Naive thymus-derived CD4-positive, alpha-beta T cell (primary cell): Measurements from ENCODE around the gene FLII. TPM values are rescaled to one million over a fixed set of nuclear protein-coding genes. Genes with fewer than 3 reads are reported as not detected.

Source experiments
- ATAC-seq: fragments of 150-1000 bp; cut with Tn5 transposase; 2 replicates; pipeline ENCODE4 v1.10.0; 2021; ENCODE audit warnings: mild to moderate bottlenecking, moderate library complexity
- CTCF ChIA-PET: fragments of 350-600 bp; sonication (Branson Sonifier 250); formaldehyde crosslinking; loops from one replicate; lab custom pipeline; 2021; ENCODE audit warnings: antibody characterized with exemption; lab: Charles Lee
- POLR2A ChIA-PET: fragments of 350-600 bp; sonication (Branson Sonifier 250); formaldehyde crosslinking; loops from one replicate; lab custom pipeline; 2021; ENCODE audit warnings: antibody characterized with exemption, inconsistent platforms; lab: Charles Lee
- DNase-seq, 9 donors: peaks; one replicate each; pipeline versions ENCODE4 v3.0.0 to v3.0.0-alpha.2; 2020 to 2022; ENCODE audit warnings: mixed read lengths in 1 of 9
- H3K27ac ChIP-seq: one replicate; pipeline ENCODE4 v1.7.0; 2013; ENCODE audit warnings: mild to moderate bottlenecking, low read depth, low read length, moderate library complexity
- H3K27me3 ChIP-seq, 2 donors: one replicate each; pipeline ENCODE4 v1.7.0; 2013; ENCODE audit warnings: low read length in 2 of 2, mild to moderate bottlenecking in 2 of 2, moderate library complexity in 2 of 2; ENCODE audit not compliant: control insufficient read depth in 2 of 2, insufficient read depth in 2 of 2
- H3K36me3 ChIP-seq, 3 experiments: 1 replicate in 2 of 3; 2 replicates in 1 of 3; pipeline ENCODE4 v1.7.0; 2013; ENCODE audit warnings: low read length in 3 of 3, mild to moderate bottlenecking in 3 of 3, moderate library complexity in 1 of 3; ENCODE audit not compliant: insufficient read depth in 3 of 3, control insufficient read depth in 2 of 3
- H3K4me1 ChIP-seq, 2 donors: one replicate each; pipeline ENCODE4 v1.7.0; 2013; ENCODE audit warnings: low read length in 2 of 2, mild to moderate bottlenecking in 2 of 2, moderate library complexity in 1 of 2; ENCODE audit not compliant: control insufficient read depth in 2 of 2, insufficient read depth in 2 of 2
- H3K4me3 ChIP-seq: 2 replicates; pipeline ENCODE4 v1.7.0; 2013; ENCODE audit warnings: mild to moderate bottlenecking, low read length
- H3K9me3 ChIP-seq, 3 experiments: 1 replicate in 2 of 3; 2 replicates in 1 of 3; pipeline ENCODE4 v1.7.0; 2013; ENCODE audit warnings: low read length in 3 of 3; ENCODE audit not compliant: control insufficient read depth in 2 of 3
- H3K27ac Mint-ChIP-seq, 9 donors: one replicate each; pipeline ENCODE4 v1.8.0; 2020 to 2022; ENCODE audit warnings: mixed read lengths in 9 of 9, mild to moderate bottlenecking in 8 of 9, moderate library complexity in 5 of 9, inconsistent platforms in 2 of 9
- H3K27me3 Mint-ChIP-seq, 5 donors: one replicate each; pipeline ENCODE4 v1.8.0; 2021 to 2022; ENCODE audit warnings: mixed read lengths in 5 of 5, mild to moderate bottlenecking in 1 of 5
- H3K36me3 Mint-ChIP-seq, 5 donors: one replicate each; pipeline ENCODE4 v1.8.0; 2020 to 2022; ENCODE audit warnings: mixed read lengths in 5 of 5, mild to moderate bottlenecking in 3 of 5, inconsistent platforms in 1 of 5
- H3K4me1 Mint-ChIP-seq, 7 donors: one replicate each; pipeline ENCODE4 v1.8.0; 2020 to 2022; ENCODE audit warnings: mixed read lengths in 7 of 7, mild to moderate bottlenecking in 3 of 7, inconsistent platforms in 1 of 7
- H3K4me3 Mint-ChIP-seq, 10 donors: one replicate each; pipeline ENCODE4 v1.8.0; 2020 to 2022; ENCODE audit warnings: mild to moderate bottlenecking in 10 of 10, mixed read lengths in 10 of 10, moderate library complexity in 6 of 10, inconsistent platforms in 2 of 10
- H3K9me3 Mint-ChIP-seq, 11 donors: one replicate each; pipeline ENCODE4 v1.8.0; 2020 to 2022; ENCODE audit warnings: mixed read lengths in 11 of 11, mild to moderate bottlenecking in 4 of 11, inconsistent platforms in 1 of 11, moderate library complexity in 1 of 11
- intact Hi-C, 2 donors: fragments of 100-400 bp; cut with micrococcal nuclease; formaldehyde crosslinking; loops; one replicate each; pipeline ENCODE4 v1.15.1; 2023
- polyA plus RNA-seq, 2 donors: library from polyadenylated mRNA; unstranded; fragments of 300-500 nt; fragmentation: Illumina TruSeq; gene quantifications; one replicate each; pipeline ENCODE4 v1.2.3, GENCODE V29; 2021
- total RNA-seq, 6 experiments: library from RNA in 5 of 6; stranded (reverse) in 5 of 6; gene quantifications; 1 replicate in 5 of 6; 2 replicates in 1 of 6; pipeline ENCODE4 v1.2.3 and lab custom pipeline; 2021 to 2026

Gene FLII
- total and polyA plus RNA-seq, 7 experiments from 2014 or later, result 93.1 to 348 (median 297) TPM

- Histone ChIP-seq H3K4me1 (no peaks in the 10 kb centered on the region), H3K27me3 (no peaks in the 10 kb centered on the region), H3K27ac (no peak overlapping the region), H3K4me3 (no peak overlapping the region), H3K36me3 (peaks cover 0 to 75% (median 7%) of the 10 kb centered on the region in 3 experiments), H3K9me3 (no peaks in the 10 kb centered on the region)
- Mint-ChIP-seq H3K27me3 (no peaks in the 10 kb centered on the region), H3K4me1 (peaks cover 0 to 4% (median 0%) of the 10 kb centered on the region in 7 donors), H3K9me3 (peaks cover 0 to 2% (median 0%) of the 10 kb centered on the region in 11 donors), H3K27ac (no peak overlapping the region), H3K4me3 (no peak overlapping the region), H3K36me3 (peaks cover 0 to 16% (median 4%) of the 10 kb centered on the region in 5 donors)
- DNase-seq (no peak), ATAC-seq (no peak)
- intact Hi-C loops, result no loop called here
- CTCF ChIA-PET, result no interaction called here
- POLR2A ChIA-PET, result no interaction called here
Observed at GRCh38 chr17:18240449-18240848, 18.1 kb downstream of the FLII start.

- H3K4me1 ChIP-seq, result no peaks in the 10 kb centered on the region
- H3K27me3 ChIP-seq, result no peaks in the 10 kb centered on the region
- no peaks in the 10 kb centered on the region for H3K9me3 ChIP-seq
- intact Hi-C loops, result no loop called here
- H3K27ac ChIP-seq, result no peak overlapping the region
- Mint-ChIP-seq H3K4me1 (peaks cover 0 to 4% (median 0%) of the 10 kb centered on the region in 7 donors), H3K36me3 (peaks cover 0 to 18% (median 1%) of the 10 kb centered on the region in 5 donors), H3K4me3 (no peak overlapping the region), H3K9me3 (no peaks in the 10 kb centered on the region), H3K27me3 (no peaks in the 10 kb centered on the region), H3K27ac (no peak overlapping the region)
- DNase-seq (no peak), ATAC-seq (no peak)
- POLR2A ChIA-PET, result no interaction called here
- no peak overlapping the region for H3K4me3 ChIP-seq
- H3K36me3 ChIP-seq, result peaks cover 0 to 79% (median 3%) of the 10 kb centered on the region in 3 experiments
- CTCF ChIA-PET, result no interaction called here
Observed at GRCh38 chr17:18238299-18238698, 20.2 kb downstream of the FLII start.

GRCh38 chr17:18237461-18237860 lies 21.1 kb downstream of the FLII start:
- H3K36me3 Mint-ChIP-seq, result peaks cover 0 to 18% (median 1%) of the 10 kb centered on the region in 5 donors

DNA sequence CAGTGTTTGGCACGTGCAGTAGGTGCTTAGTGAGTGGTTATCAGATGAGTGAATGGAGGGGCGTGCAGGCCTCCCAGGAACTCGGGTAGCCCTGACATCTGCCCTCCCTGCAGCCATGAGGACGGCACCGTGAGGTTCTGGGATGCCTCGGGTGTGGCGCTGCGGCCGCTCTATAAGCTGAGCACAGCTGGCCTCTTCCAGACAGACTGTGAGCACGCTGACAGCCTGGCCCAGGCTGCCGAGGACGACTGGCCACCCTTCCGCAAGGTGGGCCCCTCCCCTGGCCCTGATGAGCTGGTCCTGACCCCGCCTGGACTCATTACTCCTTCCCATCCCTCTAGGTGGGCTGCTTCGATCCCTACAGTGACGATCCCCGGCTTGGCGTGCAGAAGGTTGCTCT lies 22.0 kb downstream of the FLII start:
- Histone ChIP-seq H3K4me1 (no peaks in the 10 kb centered on the region), H3K36me3 (peaks cover 0 to 81% (median 3%) of the 10 kb centered on the region in 3 experiments), H3K27ac (no peak overlapping the region), H3K9me3 (no peaks in the 10 kb centered on the region), H3K27me3 (no peaks in the 10 kb centered on the region), H3K4me3 (no peak overlapping the region)
- CTCF ChIA-PET, result no interaction called here
- H3K9me3 Mint-ChIP-seq, result no peaks in the 10 kb centered on the region
- H3K27me3 Mint-ChIP-seq, result no peaks in the 10 kb centered on the region
- no peak overlapping the region for H3K27ac Mint-ChIP-seq
- no peak for DNase-seq
- intact Hi-C loops, result no loop called here
- H3K4me3 Mint-ChIP-seq, result no peak overlapping the region
- no peak for ATAC-seq
- H3K36me3 Mint-ChIP-seq, result peaks cover 0 to 18% (median 1%) of the 10 kb centered on the region in 5 donors
- POLR2A ChIA-PET, result no interaction called here
- peaks cover 0 to 4% (median 0%) of the 10 kb centered on the region in 7 donors for H3K4me1 Mint-ChIP-seq

More at GRCh38 chr17:18237461-18237860, 21.1 kb downstream of the FLII start:
- Mint-ChIP-seq H3K27me3 (no peaks in the 10 kb centered on the region), H3K4me1 (peaks cover 0 to 4% (median 0%) of the 10 kb centered on the region in 7 donors), H3K9me3 (no peaks in the 10 kb centered on the region), H3K4me3 (no peak overlapping the region), H3K27ac (no peak overlapping the region)
- POLR2A ChIA-PET, result no interaction called here
- no peak overlapping the region for H3K4me3 ChIP-seq
- peaks cover 0 to 83% (median 3%) of the 10 kb centered on the region in 3 experiments for H3K36me3 ChIP-seq
- ATAC-seq (no peak), DNase-seq (no peak)
- no peak overlapping the region for H3K27ac ChIP-seq
- H3K9me3 ChIP-seq, result no peaks in the 10 kb centered on the region
- H3K4me1 ChIP-seq, result no peaks in the 10 kb centered on the region
- CTCF ChIA-PET, result no interaction called here
- no peaks in the 10 kb centered on the region for H3K27me3 ChIP-seq
- intact Hi-C loops, result no loop called here

DNA sequence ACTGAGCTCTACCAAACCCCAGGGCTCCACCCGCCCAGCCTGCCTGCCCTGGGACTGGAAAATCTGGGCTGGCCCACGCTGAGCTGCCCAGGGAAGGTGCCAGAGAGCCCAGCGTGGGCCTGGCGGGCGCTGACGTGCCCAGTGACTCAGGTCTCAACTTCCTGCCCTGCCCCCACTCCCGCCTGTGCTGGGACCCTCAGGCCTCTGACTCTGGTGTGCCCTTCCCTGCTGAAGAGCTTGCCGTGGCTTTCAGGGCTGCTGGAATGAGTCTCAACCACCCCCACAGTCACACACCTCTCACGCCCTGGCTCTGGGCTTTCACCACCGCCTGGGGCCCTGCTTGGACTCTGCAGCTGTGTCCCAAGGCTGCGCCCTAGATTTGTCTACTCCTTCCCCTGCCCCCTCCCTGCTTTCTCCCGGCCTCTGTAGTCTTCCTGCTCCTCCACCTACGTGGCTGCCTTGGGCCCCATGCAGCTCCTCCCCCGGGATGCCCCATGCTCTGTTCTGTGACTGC lies 22.7 kb downstream of the FLII start:
- ATAC-seq (no peak), DNase-seq (peak in 1 of 9 donors; percentile 40)
- no peaks in the 10 kb centered on the region for H3K9me3 ChIP-seq
- no peak overlapping the region for H3K27ac ChIP-seq
- no peaks in the 10 kb centered on the region for H3K27me3 ChIP-seq
- no peaks in the 10 kb centered on the region for H3K9me3 Mint-ChIP-seq
- no peak overlapping the region for H3K4me3 Mint-ChIP-seq
- H3K27ac Mint-ChIP-seq, result no peak overlapping the region
- H3K27me3 Mint-ChIP-seq, result no peaks in the 10 kb centered on the region
- peaks cover 0 to 18% (median 1%) of the 10 kb centered on the region in 5 donors for H3K36me3 Mint-ChIP-seq
- H3K4me3 ChIP-seq, result no peak overlapping the region
- peaks cover 0 to 4% (median 0%) of the 10 kb centered on the region in 7 donors for H3K4me1 Mint-ChIP-seq
- intact Hi-C loops, result no loop called here
- POLR2A ChIA-PET, result interaction anchor here (1.1 kb wide), 1 partner anchor 84 kb away, joined by 4 read pairs; no protein-coding TSS in a partner anchor
- CTCF ChIA-PET, result no interaction called here
- H3K36me3 ChIP-seq, result peaks cover 0 to 74% (median 3%) of the 10 kb centered on the region in 3 experiments
- no peaks in the 10 kb centered on the region for H3K4me1 ChIP-seq

DNA sequence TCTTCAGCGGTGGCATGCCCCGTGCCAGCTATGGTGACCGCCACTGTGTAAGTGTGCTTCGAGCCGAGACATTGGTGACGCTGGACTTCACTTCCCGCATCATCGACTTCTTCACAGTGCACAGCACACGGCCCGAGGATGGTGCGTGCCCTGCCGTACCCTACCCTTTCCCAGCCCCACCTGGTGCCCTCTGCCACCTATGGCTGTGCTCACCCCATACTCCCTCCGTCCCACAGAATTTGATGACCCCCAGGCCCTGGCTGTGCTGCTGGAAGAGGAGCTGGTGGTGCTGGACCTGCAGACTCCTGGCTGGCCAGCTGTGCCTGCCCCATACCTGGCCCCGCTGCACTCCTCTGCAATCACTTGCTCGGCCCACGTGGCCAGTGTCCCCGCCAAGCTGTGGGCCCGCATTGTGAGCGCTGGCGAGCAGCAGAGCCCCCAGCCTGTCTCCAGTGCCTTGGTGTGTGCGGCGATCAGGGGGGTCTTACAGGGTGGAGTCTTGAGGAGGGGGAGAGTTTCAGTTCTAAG lies 23.6 kb downstream of the FLII start:
- ChIA-PET POLR2A (interaction anchor here (1.1 kb wide), 1 partner anchor 84 kb away, joined by 4 read pairs; no protein-coding TSS in a partner anchor), CTCF (no interaction called here)
- Mint-ChIP-seq H3K4me1 (peaks cover 0 to 4% (median 0%) of the 10 kb centered on the region in 7 donors), H3K27ac (no peak overlapping the region), H3K4me3 (no peak overlapping the region), H3K36me3 (peaks cover 0 to 18% (median 1%) of the 10 kb centered on the region in 5 donors), H3K27me3 (no peaks in the 10 kb centered on the region), H3K9me3 (no peaks in the 10 kb centered on the region)
- no peaks in the 10 kb centered on the region for H3K9me3 ChIP-seq
- ATAC-seq (no peak), DNase-seq (no peak)
- H3K36me3 ChIP-seq, result peaks cover 0 to 69% (median 3%) of the 10 kb centered on the region in 3 experiments
- no peaks in the 10 kb centered on the region for H3K27me3 ChIP-seq
- no peaks in the 10 kb centered on the region for H3K4me1 ChIP-seq
- no peak overlapping the region for H3K27ac ChIP-seq
- H3K4me3 ChIP-seq, result no peak overlapping the region
- intact Hi-C loops, result no loop called here
